ENCODE measurements around the gene AMTN.
"Not testable (repeated sequence)": the region's sequence is repeated elsewhere in the genome, so short reads cannot be mapped to it uniquely, and the experiment has no call there.

Gene AMTN

DNA sequence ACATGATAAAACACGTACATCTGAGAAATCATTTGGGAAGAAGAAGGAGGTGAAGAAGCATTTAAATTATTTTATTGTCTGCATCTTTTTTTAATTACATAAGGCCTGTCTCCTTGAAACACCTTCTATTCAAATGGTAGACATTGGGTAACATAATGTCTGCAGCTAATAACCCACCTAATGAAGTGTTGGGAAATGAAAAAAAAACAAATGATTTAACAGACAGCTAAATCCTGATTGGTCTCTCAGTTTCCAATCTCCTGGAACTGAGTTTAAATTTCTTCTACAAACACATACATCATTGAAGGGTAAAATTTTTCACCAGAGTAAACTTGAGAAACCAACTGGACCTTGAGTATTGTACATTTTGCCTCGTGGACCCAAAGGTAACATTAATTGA lies at the start of gene AMTN:
Gene AMTN (plus strand): TSS at position 301 of the 400 bp plus-strand sequence. CDS start 209 bp downstream, outside the sequence.
- DNase-seq (ENCODE audit: low spot score) = no peak

DNA sequence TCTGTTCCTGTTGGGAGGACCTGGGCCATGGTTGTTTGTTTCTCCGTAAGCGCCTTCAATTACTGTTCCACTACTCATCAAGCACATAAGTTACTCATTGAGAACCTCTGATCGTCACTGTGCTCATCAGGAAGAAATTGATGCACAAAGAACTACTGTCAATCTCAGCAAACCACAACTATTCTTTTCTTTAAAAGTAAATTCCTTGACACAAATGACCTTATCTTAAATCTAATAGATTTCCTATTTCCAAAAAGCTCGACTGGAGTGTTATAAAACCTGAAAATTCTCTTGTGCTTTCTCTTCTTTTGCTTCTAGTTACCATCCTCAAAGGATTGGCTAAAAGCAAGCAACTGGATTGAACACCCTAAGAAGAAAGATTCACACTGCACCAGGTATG lies 46.5 kb upstream of the AMTN start, which contains the start of gene MUC7:
Gene MUC7 (plus strand): TSS at position 301 of the 400 bp plus-strand sequence. CDS start 1,825 bp downstream, outside the sequence.
- no peak for DNase-seq (ENCODE audit: low spot score)

GRCh38 chr4:70473679-70474078 lies 44.7 kb upstream of the AMTN start:
- DNase-seq (ENCODE audit: low spot score) = no peak

- DNase-seq (ENCODE audit: low spot score) = no peak
Observed at GRCh38 chr4:70488748-70489147, 29.6 kb upstream of the AMTN start.

GRCh38 chr4:70496231-70496630 lies 22.1 kb upstream of the AMTN start:
- no peak for DNase-seq (ENCODE audit: low spot score)

- DNase-seq (ENCODE audit: low spot score) = not testable (repeated sequence)
Observed at GRCh38 chr4:70501838-70502237, 16.5 kb upstream of the AMTN start.

DNA sequence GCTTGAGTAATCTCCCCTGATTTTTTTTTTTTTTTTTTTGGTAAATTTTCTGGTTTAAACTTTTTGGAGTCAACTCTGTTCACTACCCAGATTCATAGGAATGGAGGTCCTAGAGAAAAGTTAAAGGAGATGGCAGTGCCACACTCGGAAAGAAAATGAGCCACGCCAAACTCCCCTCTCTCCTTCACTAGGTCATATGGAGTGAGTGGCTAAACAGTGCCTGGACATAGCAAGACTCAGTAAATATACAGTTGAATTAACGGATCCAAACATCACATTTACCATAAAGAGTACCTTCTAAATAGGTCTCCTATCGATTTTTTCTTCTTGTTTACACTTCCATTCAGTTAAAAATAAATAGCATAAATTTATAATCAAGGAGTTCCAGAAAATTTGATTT lies 13.6 kb upstream of the AMTN start:
- no peak for DNase-seq (ENCODE audit: low spot score)

DNA sequence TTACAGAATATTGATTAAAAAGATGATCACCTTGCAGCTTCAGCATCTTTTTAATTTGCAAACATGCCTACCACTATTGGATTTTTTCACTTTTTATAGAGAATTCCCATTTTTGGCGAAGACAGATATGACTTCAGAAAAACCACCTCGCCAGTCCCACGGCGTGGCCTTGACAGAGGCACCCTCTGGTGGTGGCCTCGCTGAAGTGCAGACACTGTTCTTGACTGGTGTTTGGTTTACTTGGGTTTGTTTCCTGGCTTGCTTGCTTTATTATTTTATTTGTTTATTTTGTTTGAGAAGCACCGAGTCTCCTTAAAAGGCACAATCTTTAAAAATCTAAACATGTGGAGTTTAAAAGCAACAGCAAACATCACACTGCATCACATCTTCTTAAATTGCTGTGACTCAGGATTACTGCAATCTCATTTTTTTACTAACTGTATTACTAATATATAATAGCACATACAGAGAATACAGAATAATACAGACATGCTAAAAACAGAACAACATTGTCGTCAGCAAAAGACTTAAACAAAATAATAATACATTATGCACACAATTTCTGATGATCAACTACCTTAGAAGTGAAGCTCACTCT lies 13.1 kb upstream of the AMTN start:
- peak; percentile 33 for DNase-seq (ENCODE audit: low spot score)

DNA sequence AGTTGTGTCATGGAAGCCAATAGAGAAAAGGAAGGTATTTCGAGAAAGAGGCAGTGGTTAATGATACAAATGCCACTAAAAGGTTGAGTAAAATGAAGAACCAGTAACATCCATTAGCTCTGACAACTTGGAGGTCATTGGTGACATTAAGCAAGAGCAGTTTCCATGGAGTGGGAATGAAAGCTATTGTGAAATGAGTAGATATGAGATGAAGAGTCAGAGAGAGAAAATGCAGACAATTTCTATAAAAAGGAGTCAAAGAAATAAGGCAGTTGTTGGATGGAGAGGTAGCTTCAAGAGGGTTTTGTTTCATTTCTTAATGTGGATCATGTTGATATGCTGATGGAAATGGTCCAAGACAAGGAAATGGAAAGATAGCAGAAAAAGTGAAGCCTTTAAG lies 9.6 kb upstream of the AMTN start:
- no peak for DNase-seq (ENCODE audit: low spot score)

DNA sequence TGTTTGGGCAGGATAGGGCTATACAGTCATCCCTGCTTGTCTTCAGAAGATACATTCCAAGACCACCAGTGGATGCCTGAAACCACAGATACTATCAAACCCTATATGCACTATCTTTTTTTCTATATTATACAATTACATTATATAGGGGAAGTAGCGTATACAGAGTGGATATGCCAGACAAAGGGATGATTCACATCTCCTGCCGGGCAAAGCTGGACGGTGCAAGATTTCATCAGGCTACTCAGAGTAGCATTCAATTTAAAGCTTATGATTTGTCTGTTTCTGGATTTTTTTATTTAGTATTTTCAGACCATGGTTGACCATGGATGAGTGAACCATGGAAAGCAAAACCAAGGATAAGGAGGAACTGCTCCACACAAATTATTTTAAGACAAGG lies 7.0 kb upstream of the AMTN start:
- no peak for DNase-seq (ENCODE audit: low spot score)

DNA sequence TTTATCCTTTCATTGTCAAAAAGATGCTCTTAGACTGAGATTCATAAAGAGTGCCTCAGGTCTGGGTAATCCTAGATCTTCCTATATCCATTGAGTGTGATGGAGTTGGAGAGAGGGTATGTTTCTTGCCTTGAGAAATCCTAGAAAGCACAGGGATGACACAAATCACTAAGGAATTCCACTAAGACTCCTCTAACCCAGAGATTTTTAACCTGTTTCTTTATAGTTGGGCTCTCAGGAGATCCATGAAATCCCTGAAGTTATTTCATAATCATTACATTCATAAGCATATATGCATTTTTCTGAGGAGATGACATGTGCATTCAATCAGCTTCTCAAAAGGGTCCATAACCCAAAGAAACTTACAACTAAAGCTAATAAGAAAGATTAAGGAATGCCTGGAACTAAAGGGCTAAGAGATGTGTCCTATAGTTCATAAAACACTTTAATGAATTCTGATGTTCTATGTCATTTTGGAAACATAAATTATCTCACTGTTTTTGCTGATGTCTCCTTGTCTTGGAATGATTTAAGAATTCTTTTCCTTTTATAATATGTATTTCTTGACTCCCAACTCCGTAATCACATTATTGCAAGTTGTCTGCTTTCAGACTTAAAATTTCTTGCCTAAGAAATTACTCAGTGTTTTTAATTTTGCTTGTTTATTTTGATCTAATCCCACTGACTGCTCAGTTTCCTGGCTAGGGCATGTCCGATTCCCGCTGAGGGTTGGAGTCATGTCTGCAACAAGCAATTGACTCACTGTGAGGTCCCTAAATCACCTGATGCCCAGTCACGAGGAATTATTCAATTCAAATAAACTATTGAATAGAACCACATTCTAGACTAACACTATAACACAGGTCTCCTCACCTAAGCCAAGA lies 2.8 kb upstream of the AMTN start:
- DNase-seq (ENCODE audit: low spot score) = no peak

GRCh38 chr4:70518716-70519115 lies 347 bp downstream of the AMTN start:
- DNase-seq (ENCODE audit: low spot score) = no peak

DNA sequence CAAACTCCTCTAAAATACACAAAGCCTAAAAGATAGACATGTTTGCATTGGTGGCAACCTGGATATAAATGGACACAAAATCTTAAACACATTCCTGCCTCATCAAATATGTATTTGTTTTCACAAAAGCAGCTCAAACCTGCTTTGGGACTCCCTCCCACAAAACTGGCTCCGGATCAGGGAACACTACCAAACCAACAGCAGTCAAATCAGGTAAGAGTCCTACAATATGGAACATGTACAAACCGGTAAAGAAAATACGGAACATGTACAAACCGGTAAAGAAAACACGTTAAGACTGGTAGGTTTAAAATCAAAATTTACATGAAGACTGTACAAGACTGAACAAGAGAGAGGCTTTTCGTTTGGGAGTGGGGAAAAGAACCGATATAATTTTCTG lies 4.3 kb downstream of the AMTN start:
- DNase-seq (ENCODE audit: low spot score) = no peak

DNA sequence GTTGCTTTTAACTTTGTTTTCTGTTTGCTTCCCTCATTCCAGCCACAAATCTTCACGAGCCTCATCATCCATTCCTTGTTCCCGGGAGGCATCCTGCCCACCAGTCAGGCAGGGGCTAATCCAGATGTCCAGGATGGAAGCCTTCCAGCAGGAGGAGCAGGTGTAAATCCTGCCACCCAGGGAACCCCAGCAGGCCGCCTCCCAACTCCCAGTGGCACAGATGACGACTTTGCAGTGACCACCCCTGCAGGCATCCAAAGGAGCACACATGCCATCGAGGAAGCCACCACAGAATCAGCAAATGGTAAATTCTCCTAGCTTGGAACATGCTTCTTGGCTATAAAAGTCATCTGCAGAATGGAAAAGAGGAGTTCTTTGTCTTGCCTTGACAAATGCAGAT lies 12.6 kb downstream of the AMTN start:
- DNase-seq (ENCODE audit: low spot score) = no peak

- DNase-seq (ENCODE audit: low spot score) = peak; percentile 8
Observed at GRCh38 chr4:70531981-70532380, 13.6 kb downstream of the AMTN start.

DNA sequence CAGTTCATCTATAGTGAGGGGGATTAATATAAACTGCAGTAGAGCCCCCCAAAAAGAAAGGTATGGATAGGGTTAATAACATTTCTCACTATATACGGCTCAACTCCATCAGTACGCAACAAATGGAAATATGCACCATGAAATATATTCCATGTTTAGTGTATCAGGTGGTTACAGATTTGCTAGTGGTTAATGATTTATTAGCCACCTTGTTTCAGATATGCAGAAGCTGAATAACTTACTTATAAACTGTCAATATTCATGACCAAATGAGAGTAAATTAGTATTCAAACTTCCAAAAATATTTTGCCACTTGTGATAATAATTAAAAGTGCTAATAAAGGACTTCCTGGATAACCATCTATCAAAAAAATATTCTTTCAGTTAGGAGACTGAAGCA lies 14.8 kb downstream of the AMTN start:
- DNase-seq (ENCODE audit: low spot score) = no peak

- DNase-seq (ENCODE audit: low spot score) = no peak
Observed at GRCh38 chr4:70533791-70534190, 15.4 kb downstream of the AMTN start.

GRCh38 chr4:70534886-70535285 lies 16.5 kb downstream of the AMTN start:
- not testable (repeated sequence) for DNase-seq (ENCODE audit: low spot score)

DNA sequence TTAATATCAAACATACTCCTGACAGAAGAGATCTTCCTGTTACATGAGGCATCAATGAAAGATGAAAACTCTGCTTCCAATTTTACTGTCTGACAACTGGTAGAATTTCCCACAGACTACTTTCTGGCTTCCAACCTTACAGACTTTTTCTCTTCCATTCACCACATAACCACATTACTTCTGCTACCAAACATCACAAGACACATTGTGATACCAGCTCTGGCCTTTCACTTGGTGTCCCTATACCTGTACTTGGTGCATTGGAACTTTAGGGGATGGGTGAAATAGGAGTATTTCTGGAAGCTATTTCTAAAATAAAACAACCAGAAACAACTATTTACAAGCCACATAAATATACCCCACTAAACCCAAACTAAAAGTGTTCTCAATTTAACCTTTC lies 20.5 kb downstream of the AMTN start:
- no peak for DNase-seq (ENCODE audit: low spot score)

GRCh38 chr4:70544279-70544868 lies 26.0 kb downstream of the AMTN start:
- DNase-seq (ENCODE audit: low spot score) = no peak

DNA sequence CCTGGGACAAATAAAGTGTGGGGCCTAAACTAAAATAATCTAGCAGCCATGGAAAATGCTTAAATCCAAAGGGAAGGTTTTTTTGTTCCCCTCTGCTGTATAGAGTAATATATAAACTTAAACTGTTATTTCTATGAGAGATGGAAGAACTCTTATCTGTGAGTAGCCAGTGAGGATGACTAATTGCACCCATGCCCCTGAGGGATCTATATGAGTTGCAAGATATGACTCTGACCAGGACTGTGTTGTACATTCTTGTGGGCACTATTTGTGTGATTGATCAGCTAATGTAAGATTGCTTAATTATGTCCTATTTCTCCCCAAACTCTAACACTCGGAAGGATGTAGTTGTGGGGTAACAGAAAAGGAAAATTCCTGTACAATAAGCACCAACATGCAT lies 38.5 kb downstream of the AMTN start:
- DNase-seq (ENCODE audit: low spot score) = no peak

GRCh38 chr4:70559211-70559830 lies 41.0 kb downstream of the AMTN start:
- peak; percentile 51 for DNase-seq (ENCODE audit: low spot score)

DNA sequence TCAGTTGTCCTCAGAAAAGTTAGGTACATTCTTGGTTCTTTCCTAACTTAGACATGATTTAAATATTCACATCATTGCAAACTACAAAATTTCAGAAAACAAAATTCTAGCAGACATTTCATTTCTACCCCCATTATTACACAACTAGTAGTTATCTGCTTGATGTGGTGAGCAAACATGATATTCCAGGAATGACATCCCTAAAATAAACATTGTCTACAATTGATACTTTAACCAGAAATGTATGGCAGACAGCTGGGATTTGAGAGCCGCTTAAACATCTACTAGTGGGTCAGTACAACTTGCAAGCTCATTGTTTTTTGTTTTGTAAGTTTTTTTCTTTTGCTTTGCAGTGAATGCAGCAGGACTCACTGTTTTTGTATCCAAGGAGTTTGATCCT lies 41.6 kb downstream of the AMTN start:
- no peak for DNase-seq (ENCODE audit: low spot score)
